GM23338 (cell line): ENCODE results near the gene SCYGR4. TPM values are rescaled to one million over a fixed set of nuclear protein-coding genes. Genes with fewer than 3 reads are reported as not detected.

Experiments
- ATAC-seq: fragments of 200-7000 bp; cut with Tn5 transposase; 3 replicates; pipeline ENCODE4 v1.9.1; 2020
- DNase-seq: peaks from one replicate; pipeline ENCODE4 v3.0.0-alpha.2; 2015; ENCODE audit warnings: low spot score
- H2AFZ ChIP-seq: fragments of 200-600 bp; sonication (generic); 2 replicates; pipeline ENCODE4 v1.8.0; 2016; ENCODE audit warnings: antibody characterized with exemption, mild to moderate bottlenecking, moderate library complexity
- H3F3A ChIP-seq: fragments of 200-600 bp; sonication (generic); replicated peaks from 2 replicates; pipeline ENCODE4 v1.8.0; 2017; ENCODE audit warnings: antibody characterized with exemption, mixed run types, low read depth
- H3K27ac ChIP-seq: fragments of 200-600 bp; sonication (generic); 2 replicates; pipeline ENCODE4 v1.6.1; 2016; ENCODE audit warnings: low read depth
- H3K27me3 ChIP-seq: fragments of 200-600 bp; sonication (generic); 2 replicates; pipeline ENCODE4 v1.8.0; 2016; ENCODE audit warnings: mild to moderate bottlenecking, mixed run types, moderate library complexity; ENCODE audit not compliant: insufficient read depth
- H3K36me3 ChIP-seq: fragments of 200-600 bp; sonication (generic); 2 replicates; pipeline ENCODE4 v1.8.0; 2016; ENCODE audit warnings: mild to moderate bottlenecking; ENCODE audit not compliant: insufficient read depth
- H3K4me1 ChIP-seq: fragments of 200-600 bp; sonication (generic); 2 replicates; pipeline ENCODE4 v1.8.0; 2016; ENCODE audit warnings: mild to moderate bottlenecking, moderate library complexity; ENCODE audit not compliant: insufficient read depth
- H3K4me2 ChIP-seq: fragments of 200-600 bp; sonication (generic); 2 replicates; pipeline ENCODE4 v1.7.1; 2017; ENCODE audit warnings: mixed run types
- H3K4me3 ChIP-seq: fragments of 200-600 bp; sonication (generic); 2 replicates; pipeline ENCODE4 v1.6.1; 2016; ENCODE audit warnings: mixed run types
- H3K79me2 ChIP-seq: fragments of 200-600 bp; sonication (generic); replicated peaks from 2 replicates; pipeline ENCODE4 v1.8.0; 2017; ENCODE audit warnings: mild to moderate bottlenecking; ENCODE audit not compliant: insufficient read depth
- H3K9me2 ChIP-seq: fragments of 200-600 bp; sonication (generic); 2 replicates; pipeline ENCODE4 v1.8.0; 2017; ENCODE audit not compliant: insufficient read depth
- H4K20me1 ChIP-seq: fragments of 200-600 bp; sonication (generic); replicated peaks from 2 replicates; pipeline ENCODE4 v1.8.0; 2017; ENCODE audit warnings: mild to moderate bottlenecking; ENCODE audit not compliant: insufficient read depth
- H3K27ac Mint-ChIP-seq: 2 replicates; pipeline ENCODE4 v1.8.0; 2020; ENCODE audit warnings: inconsistent platforms, mild to moderate bottlenecking, moderate library complexity, mixed read lengths
- H3K27me3 Mint-ChIP-seq: 3 replicates; pipeline ENCODE4 v1.8.0; 2022; ENCODE audit warnings: low read depth, mild to moderate bottlenecking, moderate library complexity, mixed read lengths, inconsistent platforms; ENCODE audit not compliant: insufficient read depth, poor library complexity
- H3K36me3 Mint-ChIP-seq: 3 replicates; pipeline ENCODE4 v1.8.0; 2021; ENCODE audit warnings: low read depth, mild to moderate bottlenecking, inconsistent platforms, moderate library complexity, mixed read lengths
- H3K4me1 Mint-ChIP-seq: 3 replicates; pipeline ENCODE4 v1.8.0; 2020; ENCODE audit warnings: mild to moderate bottlenecking, inconsistent platforms, mixed read lengths
- H3K4me3 Mint-ChIP-seq: 3 replicates; pipeline ENCODE4 v1.8.0; 2021; ENCODE audit warnings: moderate library complexity, mild to moderate bottlenecking, inconsistent platforms, mixed read lengths
- H3K9me3 Mint-ChIP-seq: 3 replicates; pipeline ENCODE4 v1.8.0; 2020; ENCODE audit warnings: moderate library complexity, mild to moderate bottlenecking, inconsistent platforms, mixed read lengths
- CREB1 ChIP-seq: fragments of 250-450 bp; sonication (Bioruptor Pico); IDR thresholded peaks from 2 replicates; pipeline ENCODE4 v1.5.0; 2020; ENCODE audit warnings: low read depth, mild to moderate bottlenecking, moderate library complexity
- EZH2 ChIP-seq: fragments of 200-600 bp; sonication (generic); IDR thresholded peaks from one replicate; pipeline ENCODE4 v1.8.0; 2017; ENCODE audit warnings: antibody characterized with exemption, mild to moderate bottlenecking, low read depth; ENCODE audit not compliant: unreplicated experiment
- EZH2phosphoT487 ChIP-seq: fragments of 200-600 bp; sonication (generic); IDR thresholded peaks from one replicate; pipeline ENCODE4 v1.8.1; 2018; ENCODE audit warnings: antibody characterized with exemption; ENCODE audit not compliant: unreplicated experiment
- JUNB ChIP-seq: IDR thresholded peaks from one replicate; pipeline ENCODE4 v1.6.1; 2016; ENCODE audit warnings: antibody characterized with exemption; ENCODE audit not compliant: unreplicated experiment
- NANOG ChIP-seq: IDR thresholded peaks from 2 replicates; pipeline ENCODE4 v1.6.1; 2016; ENCODE audit warnings: antibody characterized with exemption, borderline replicate concordance
- POLR2AphosphoS5 ChIP-seq: IDR thresholded peaks from 2 replicates; pipeline ENCODE4 v1.6.1; 2016; ENCODE audit warnings: antibody characterized with exemption, low read depth
- STAT1 ChIP-seq: IDR thresholded peaks from one replicate; pipeline ENCODE4 v1.6.1; 2016; ENCODE audit warnings: antibody characterized with exemption; ENCODE audit not compliant: unreplicated experiment
- ZNF114 ChIP-seq: fragments of 250-450 bp; sonication (Bioruptor Pico); IDR thresholded peaks from 2 replicates; pipeline ENCODE4 v1.5.0; 2020; ENCODE audit warnings: mild to moderate bottlenecking, moderate library complexity
- ZNF331 ChIP-seq: fragments of 250-450 bp; sonication (Bioruptor Pico); IDR thresholded peaks from 2 replicates; pipeline ENCODE4 v1.5.0; 2020; ENCODE audit warnings: low read depth, mild to moderate bottlenecking, moderate library complexity
- polyA plus RNA-seq: library from polyadenylated mRNA; unstranded; fragments of >200 nt; fragmentation: Nextera tagmentation; extraction: Ambion mirVana; gene quantifications from 2 replicates; pipeline ENCODE4 v1.2.1, GENCODE V29; 2016
- total RNA-seq: library from RNA; depleted of rRNA; stranded (reverse); fragments of >200 nt; shearing (Covaris generic); gene quantifications from 2 replicates; pipeline ENCODE4 v1.2.3, GENCODE V29; 2014
- TF ChIP-seq, protein P1 (sequence below): IDR thresholded peaks from one replicate; pipeline ENCODE4 v1.6.1; 2018; ENCODE audit warnings: antibody characterized with exemption; ENCODE audit not compliant: unreplicated experiment
- TF ChIP-seq, protein P2 (sequence below): IDR thresholded peaks from 2 replicates; pipeline ENCODE4 v1.6.1; 2016; ENCODE audit warnings: antibody characterized with exemption
- TF ChIP-seq, protein P3 (sequence below): fragments of 250-450 bp; sonication (Bioruptor Pico); IDR thresholded peaks from 2 replicates; pipeline ENCODE4 v1.5.0; 2020; ENCODE audit warnings: mild to moderate bottlenecking, moderate library complexity
- TF ChIP-seq, protein P4 (sequence below), 2 experiments: fragments of 200-600 bp in 1 of 2; sonication (generic) in 1 of 2; conservative IDR thresholded peaks; 2 replicates each; pipeline versions ENCODE4 v1.5.1 to v1.6.1; 2016 to 2017; ENCODE audit warnings: antibody characterized with exemption in 2 of 2, low read depth in 2 of 2, mild to moderate bottlenecking in 2 of 2, moderate library complexity in 1 of 2

SCYGR4 gene
- total and polyA plus RNA-seq, 2 experiments from 2014 or later: not detected

- H3F3A ChIP-seq: no peaks in the 10 kb centered on the region
- no peak overlapping the region for H2AFZ ChIP-seq
- TF ChIP-seq, protein P1, sequence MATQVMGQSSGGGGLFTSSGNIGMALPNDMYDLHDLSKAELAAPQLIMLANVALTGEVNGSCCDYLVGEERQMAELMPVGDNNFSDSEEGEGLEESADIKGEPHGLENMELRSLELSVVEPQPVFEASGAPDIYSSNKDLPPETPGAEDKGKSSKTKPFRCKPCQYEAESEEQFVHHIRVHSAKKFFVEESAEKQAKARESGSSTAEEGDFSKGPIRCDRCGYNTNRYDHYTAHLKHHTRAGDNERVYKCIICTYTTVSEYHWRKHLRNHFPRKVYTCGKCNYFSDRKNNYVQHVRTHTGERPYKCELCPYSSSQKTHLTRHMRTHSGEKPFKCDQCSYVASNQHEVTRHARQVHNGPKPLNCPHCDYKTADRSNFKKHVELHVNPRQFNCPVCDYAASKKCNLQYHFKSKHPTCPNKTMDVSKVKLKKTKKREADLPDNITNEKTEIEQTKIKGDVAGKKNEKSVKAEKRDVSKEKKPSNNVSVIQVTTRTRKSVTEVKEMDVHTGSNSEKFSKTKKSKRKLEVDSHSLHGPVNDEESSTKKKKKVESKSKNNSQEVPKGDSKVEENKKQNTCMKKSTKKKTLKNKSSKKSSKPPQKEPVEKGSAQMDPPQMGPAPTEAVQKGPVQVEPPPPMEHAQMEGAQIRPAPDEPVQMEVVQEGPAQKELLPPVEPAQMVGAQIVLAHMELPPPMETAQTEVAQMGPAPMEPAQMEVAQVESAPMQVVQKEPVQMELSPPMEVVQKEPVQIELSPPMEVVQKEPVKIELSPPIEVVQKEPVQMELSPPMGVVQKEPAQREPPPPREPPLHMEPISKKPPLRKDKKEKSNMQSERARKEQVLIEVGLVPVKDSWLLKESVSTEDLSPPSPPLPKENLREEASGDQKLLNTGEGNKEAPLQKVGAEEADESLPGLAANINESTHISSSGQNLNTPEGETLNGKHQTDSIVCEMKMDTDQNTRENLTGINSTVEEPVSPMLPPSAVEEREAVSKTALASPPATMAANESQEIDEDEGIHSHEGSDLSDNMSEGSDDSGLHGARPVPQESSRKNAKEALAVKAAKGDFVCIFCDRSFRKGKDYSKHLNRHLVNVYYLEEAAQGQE: no peak
- no peak for TF ChIP-seq EZH2
- no peak for TF ChIP-seq ZNF331
- TF ChIP-seq ZNF114 (CRISPR knock-in tag): no peak
- TF ChIP-seq, protein P2, sequence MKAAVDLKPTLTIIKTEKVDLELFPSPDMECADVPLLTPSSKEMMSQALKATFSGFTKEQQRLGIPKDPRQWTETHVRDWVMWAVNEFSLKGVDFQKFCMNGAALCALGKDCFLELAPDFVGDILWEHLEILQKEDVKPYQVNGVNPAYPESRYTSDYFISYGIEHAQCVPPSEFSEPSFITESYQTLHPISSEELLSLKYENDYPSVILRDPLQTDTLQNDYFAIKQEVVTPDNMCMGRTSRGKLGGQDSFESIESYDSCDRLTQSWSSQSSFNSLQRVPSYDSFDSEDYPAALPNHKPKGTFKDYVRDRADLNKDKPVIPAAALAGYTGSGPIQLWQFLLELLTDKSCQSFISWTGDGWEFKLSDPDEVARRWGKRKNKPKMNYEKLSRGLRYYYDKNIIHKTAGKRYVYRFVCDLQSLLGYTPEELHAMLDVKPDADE: no peak
- no peak for TF ChIP-seq JUNB
- TF ChIP-seq EZH2phosphoT487: no peak
- TF ChIP-seq, protein P3, sequence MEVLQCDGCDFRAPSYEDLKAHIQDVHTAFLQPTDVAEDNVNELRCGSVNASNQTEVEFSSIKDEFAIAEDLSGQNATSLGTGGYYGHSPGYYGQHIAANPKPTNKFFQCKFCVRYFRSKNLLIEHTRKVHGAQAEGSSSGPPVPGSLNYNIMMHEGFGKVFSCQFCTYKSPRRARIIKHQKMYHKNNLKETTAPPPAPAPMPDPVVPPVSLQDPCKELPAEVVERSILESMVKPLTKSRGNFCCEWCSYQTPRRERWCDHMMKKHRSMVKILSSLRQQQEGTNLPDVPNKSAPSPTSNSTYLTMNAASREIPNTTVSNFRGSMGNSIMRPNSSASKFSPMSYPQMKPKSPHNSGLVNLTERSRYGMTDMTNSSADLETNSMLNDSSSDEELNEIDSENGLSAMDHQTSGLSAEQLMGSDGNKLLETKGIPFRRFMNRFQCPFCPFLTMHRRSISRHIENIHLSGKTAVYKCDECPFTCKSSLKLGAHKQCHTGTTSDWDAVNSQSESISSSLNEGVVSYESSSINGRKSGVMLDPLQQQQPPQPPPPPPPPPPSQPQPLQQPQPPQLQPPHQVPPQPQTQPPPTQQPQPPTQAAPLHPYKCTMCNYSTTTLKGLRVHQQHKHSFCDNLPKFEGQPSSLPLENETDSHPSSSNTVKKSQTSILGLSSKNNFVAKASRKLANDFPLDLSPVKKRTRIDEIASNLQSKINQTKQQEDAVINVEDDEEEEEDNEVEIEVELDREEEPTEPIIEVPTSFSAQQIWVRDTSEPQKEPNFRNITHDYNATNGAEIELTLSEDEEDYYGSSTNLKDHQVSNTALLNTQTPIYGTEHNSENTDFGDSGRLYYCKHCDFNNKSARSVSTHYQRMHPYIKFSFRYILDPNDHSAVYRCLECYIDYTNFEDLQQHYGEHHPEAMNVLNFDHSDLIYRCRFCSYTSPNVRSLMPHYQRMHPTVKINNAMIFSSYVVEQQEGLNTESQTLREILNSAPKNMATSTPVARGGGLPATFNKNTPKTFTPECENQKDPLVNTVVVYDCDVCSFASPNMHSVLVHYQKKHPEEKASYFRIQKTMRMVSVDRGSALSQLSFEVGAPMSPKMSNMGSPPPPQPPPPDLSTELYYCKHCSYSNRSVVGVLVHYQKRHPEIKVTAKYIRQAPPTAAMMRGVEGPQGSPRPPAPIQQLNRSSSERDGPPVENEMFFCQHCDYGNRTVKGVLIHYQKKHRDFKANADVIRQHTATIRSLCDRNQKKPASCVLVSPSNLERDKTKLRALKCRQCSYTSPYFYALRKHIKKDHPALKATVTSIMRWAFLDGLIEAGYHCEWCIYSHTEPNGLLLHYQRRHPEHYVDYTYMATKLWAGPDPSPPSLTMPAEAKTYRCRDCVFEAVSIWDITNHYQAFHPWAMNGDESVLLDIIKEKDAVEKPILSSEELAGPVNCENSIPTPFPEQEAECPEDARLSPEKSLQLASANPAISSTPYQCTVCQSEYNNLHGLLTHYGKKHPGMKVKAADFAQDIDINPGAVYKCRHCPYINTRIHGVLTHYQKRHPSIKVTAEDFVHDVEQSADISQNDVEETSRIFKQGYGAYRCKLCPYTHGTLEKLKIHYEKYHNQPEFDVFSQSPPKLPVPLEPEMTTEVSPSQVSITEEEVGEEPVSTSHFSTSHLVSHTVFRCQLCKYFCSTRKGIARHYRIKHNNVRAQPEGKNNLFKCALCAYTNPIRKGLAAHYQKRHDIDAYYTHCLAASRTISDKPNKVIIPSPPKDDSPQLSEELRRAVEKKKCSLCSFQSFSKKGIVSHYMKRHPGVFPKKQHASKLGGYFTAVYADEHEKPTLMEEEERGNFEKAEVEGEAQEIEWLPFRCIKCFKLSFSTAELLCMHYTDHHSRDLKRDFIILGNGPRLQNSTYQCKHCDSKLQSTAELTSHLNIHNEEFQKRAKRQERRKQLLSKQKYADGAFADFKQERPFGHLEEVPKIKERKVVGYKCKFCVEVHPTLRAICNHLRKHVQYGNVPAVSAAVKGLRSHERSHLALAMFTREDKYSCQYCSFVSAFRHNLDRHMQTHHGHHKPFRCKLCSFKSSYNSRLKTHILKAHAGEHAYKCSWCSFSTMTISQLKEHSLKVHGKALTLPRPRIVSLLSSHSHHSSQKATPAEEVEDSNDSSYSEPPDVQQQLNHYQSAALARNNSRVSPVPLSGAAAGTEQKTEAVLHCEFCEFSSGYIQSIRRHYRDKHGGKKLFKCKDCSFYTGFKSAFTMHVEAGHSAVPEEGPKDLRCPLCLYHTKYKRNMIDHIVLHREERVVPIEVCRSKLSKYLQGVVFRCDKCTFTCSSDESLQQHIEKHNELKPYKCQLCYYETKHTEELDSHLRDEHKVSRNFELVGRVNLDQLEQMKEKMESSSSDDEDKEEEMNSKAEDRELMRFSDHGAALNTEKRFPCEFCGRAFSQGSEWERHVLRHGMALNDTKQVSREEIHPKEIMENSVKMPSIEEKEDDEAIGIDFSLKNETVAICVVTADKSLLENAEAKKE (CRISPR knock-in tag): no peak
- TF ChIP-seq NANOG: no peak
- TF ChIP-seq STAT1: no peak
- TF ChIP-seq, protein P4, sequence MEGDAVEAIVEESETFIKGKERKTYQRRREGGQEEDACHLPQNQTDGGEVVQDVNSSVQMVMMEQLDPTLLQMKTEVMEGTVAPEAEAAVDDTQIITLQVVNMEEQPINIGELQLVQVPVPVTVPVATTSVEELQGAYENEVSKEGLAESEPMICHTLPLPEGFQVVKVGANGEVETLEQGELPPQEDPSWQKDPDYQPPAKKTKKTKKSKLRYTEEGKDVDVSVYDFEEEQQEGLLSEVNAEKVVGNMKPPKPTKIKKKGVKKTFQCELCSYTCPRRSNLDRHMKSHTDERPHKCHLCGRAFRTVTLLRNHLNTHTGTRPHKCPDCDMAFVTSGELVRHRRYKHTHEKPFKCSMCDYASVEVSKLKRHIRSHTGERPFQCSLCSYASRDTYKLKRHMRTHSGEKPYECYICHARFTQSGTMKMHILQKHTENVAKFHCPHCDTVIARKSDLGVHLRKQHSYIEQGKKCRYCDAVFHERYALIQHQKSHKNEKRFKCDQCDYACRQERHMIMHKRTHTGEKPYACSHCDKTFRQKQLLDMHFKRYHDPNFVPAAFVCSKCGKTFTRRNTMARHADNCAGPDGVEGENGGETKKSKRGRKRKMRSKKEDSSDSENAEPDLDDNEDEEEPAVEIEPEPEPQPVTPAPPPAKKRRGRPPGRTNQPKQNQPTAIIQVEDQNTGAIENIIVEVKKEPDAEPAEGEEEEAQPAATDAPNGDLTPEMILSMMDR (conservative IDR thresholded peaks at IDR 0.05; ENCODE audit: low read depth in 2 of 2): no peak
- no peak for TF ChIP-seq POLR2AphosphoS5
- TF ChIP-seq CREB1: no peak
- H4K20me1 ChIP-seq: no peaks in the 10 kb centered on the region; the same call in 1 of the 2 replicates
- ATAC-seq: peak; percentile 58
- no peak overlapping the region for H3K27ac ChIP-seq
- Mint-ChIP-seq H3K4me1 (peaks cover 15% of the 10 kb centered on the region), H3K9me3 (no peaks in the 10 kb centered on the region), H3K36me3 (no peaks in the 10 kb centered on the region), H3K4me3 (no peak overlapping the region), H3K27ac (no peak overlapping the region), H3K27me3 (peaks cover under 1% of the 10 kb centered on the region)
- peaks cover 7% of the 10 kb centered on the region; the same call in 1 of the 2 replicates for H3K4me1 ChIP-seq
- DNase-seq: peak; percentile 20
- no peaks in the 10 kb centered on the region for H3K36me3 ChIP-seq
- no peaks in the 10 kb centered on the region for H3K79me2 ChIP-seq
- no peaks in the 10 kb centered on the region for H3K9me2 ChIP-seq
- no peak overlapping the region for H3K4me2 ChIP-seq
- no peaks in the 10 kb centered on the region for H3K27me3 ChIP-seq
- H3K4me3 ChIP-seq: no peak overlapping the region
These were observed 4.6 kb upstream of the SCYGR4 start for GRCh38 chr2:227612546-227613271.
